Measurements from ENCODE around the gene SLC6A8.
"Not testable (repeated sequence)": the region's sequence is repeated elsewhere in the genome, so short reads cannot be mapped to it uniquely, and the experiment has no call there.

SLC6A8 gene

DNA sequence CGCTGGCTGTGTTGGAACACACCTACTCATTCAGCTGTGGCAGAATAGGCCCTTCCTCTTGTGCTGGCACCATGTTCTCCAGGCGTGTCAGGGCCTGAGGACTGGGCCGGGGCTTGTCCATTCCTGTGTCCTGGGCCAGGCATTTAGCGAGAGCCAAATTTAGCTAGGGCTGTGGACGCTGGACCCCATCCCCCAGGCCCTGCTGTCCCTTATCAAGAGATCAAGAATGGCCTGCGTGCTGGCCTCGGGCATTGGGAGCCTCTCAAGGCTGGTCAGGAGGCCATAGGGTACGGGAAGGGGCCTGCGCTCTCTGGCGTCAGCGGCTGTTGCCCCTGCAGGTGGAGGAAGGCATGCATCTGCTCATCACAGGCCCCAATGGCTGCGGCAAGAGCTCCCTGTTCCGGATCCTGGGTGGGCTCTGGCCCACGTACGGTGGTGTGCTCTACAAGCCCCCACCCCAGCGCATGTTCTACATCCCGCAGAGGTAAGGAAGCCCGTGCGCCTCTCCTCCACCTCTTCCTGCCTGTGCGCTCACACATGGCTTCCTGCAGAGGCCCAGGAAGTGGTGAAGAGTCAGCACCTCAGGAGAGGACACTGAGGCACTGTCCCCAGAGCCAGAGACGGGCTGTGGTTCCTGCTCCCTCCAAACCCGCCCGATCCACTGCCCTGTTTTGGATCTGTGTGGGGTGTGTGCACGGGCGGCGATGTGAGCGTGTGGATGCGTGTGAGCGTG lies 52.2 kb downstream of the SLC6A8 start:
- no peaks in the 10 kb centered on the region for H3K79me2 ChIP-seq
- H3K9me3 ChIP-seq (ENCODE audit: control insufficient read depth, low read length) = no peaks in the 10 kb centered on the region
- no peak overlapping the region for H2AFZ ChIP-seq
- H3K4me3 ChIP-seq (ENCODE audit: low read depth, low read length) = no peak overlapping the region
- H3K9ac ChIP-seq = no peak overlapping the region
- no peak overlapping the region for H3K4me2 ChIP-seq (ENCODE audit: low read length)
- TF ChIP-seq, protein P1, sequence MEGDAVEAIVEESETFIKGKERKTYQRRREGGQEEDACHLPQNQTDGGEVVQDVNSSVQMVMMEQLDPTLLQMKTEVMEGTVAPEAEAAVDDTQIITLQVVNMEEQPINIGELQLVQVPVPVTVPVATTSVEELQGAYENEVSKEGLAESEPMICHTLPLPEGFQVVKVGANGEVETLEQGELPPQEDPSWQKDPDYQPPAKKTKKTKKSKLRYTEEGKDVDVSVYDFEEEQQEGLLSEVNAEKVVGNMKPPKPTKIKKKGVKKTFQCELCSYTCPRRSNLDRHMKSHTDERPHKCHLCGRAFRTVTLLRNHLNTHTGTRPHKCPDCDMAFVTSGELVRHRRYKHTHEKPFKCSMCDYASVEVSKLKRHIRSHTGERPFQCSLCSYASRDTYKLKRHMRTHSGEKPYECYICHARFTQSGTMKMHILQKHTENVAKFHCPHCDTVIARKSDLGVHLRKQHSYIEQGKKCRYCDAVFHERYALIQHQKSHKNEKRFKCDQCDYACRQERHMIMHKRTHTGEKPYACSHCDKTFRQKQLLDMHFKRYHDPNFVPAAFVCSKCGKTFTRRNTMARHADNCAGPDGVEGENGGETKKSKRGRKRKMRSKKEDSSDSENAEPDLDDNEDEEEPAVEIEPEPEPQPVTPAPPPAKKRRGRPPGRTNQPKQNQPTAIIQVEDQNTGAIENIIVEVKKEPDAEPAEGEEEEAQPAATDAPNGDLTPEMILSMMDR (IDR thresholded peaks at IDR 0.05) = no peak
- H3K4me1 ChIP-seq = no peaks in the 10 kb centered on the region
- no peaks in the 10 kb centered on the region for H3K36me3 ChIP-seq (ENCODE audit: control insufficient read depth, insufficient read depth, low read length)
- no peaks in the 10 kb centered on the region for H3K27me3 ChIP-seq (ENCODE audit: control insufficient read depth, insufficient read depth, low read length)
- H3K27ac ChIP-seq = no peak overlapping the region

DNA sequence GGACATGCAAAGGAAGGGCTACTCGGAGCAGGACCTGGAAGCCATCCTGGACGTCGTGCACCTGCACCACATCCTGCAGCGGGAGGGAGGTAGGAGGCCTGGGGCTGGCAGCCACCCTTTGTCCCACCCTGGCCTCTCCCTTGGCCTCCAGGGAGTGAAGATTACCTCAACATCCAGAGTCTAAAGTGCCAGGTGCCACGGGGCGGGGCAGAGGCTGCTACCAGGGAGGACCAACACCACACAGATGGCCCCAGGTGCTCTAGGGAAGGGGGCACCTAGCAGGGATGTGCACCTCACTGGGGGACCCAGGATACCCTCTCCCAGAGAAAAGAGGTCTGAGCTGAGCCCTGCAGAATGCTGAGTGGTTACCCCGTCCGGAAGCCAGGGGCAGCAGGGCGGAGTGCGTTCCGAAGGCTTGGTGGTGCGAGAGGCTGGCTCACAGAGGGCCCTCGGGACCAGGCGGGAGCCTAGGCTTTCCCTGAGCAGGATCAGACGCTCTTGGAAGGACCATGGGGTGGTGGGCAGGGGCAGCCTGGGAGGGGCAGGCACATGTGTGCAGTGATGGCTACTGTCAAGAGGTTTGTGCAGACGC lies 53.0 kb downstream of the SLC6A8 start:
- Histone ChIP-seq H3K9me3 (ENCODE audit: control insufficient read depth, low read length) (no peaks in the 10 kb centered on the region), H3K27ac (no peak overlapping the region)
- TF ChIP-seq, protein P1 (IDR thresholded peaks at IDR 0.05) = no peak

DNA sequence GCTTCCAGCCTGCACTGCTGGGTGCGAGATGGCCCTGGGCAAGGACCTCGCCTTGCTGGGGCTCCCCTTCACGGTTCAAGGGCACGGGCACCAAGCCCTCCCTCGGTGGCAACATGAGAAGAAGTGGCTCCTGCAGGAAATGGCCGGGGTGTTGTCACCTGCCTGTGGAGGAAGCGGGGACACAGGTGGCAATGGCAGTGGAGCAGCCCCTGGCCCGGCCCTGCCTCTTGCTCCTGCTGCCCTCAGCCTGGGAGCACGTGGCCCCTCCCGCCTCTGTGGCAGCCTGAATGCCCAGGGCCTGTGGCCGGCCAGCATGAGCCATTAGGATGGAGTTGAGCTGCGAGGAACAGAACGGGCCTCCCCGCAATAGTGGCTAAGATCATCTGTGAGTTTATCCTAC lies 53.7 kb downstream of the SLC6A8 start:
- Histone ChIP-seq H3K9me3 (ENCODE audit: control insufficient read depth, low read length) (no peaks in the 10 kb centered on the region), H3K79me2 (no peaks in the 10 kb centered on the region), H3K27ac (no peak overlapping the region), H2AFZ (no peak overlapping the region), H3K4me2 (ENCODE audit: low read length) (no peak overlapping the region), H3K4me3 (ENCODE audit: low read depth, low read length) (no peak overlapping the region), H3K36me3 (ENCODE audit: control insufficient read depth, insufficient read depth, low read length) (no peaks in the 10 kb centered on the region), H3K27me3 (ENCODE audit: control insufficient read depth, insufficient read depth, low read length) (no peaks in the 10 kb centered on the region), H3K4me1 (no peaks in the 10 kb centered on the region), H3K9ac (no peak overlapping the region)
- TF ChIP-seq, protein P1 (IDR thresholded peaks at IDR 0.05) = no peak

More for the DNA sequence above, 53.0 kb downstream of the SLC6A8 start:
- no peaks in the 10 kb centered on the region for H3K4me1 ChIP-seq
- no peak overlapping the region for H3K9ac ChIP-seq
- no peak overlapping the region for H2AFZ ChIP-seq
- no peaks in the 10 kb centered on the region for H3K79me2 ChIP-seq
- no peaks in the 10 kb centered on the region for H3K27me3 ChIP-seq (ENCODE audit: control insufficient read depth, insufficient read depth, low read length)
- no peak overlapping the region for H3K4me2 ChIP-seq (ENCODE audit: low read length)
- no peak overlapping the region for H3K4me3 ChIP-seq (ENCODE audit: low read depth, low read length)
- H3K36me3 ChIP-seq (ENCODE audit: control insufficient read depth, insufficient read depth, low read length) = no peaks in the 10 kb centered on the region

DNA sequence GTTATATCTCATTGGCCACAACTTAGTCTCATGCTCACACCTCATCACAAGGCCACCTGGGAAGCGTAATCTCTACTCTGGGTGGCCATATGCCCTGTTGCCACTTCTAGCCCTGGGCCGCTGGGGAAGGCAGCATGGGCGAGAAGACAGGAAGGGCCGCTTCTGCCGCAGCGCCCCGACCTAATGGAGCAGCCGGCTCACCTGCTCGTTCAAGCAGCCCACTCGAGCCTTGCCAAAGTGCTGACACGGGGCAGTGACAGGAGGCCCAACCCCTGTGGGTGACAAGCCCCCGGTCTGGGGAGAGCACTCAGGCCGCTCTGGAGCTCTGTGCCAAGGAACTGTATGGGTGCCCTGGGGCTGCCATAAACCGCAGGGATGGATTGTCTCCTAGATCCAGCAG lies 54.4 kb downstream of the SLC6A8 start:
- H3K27ac ChIP-seq; H3K4me3 ChIP-seq (ENCODE audit: low read depth, low read length); H3K9ac ChIP-seq; H3K9me3 ChIP-seq (ENCODE audit: control insufficient read depth, low read length); H3K79me2 ChIP-seq; H3K4me2 ChIP-seq (ENCODE audit: low read length); H2AFZ ChIP-seq; H3K4me1 ChIP-seq; H3K36me3 ChIP-seq (ENCODE audit: control insufficient read depth, insufficient read depth, low read length); H3K27me3 ChIP-seq (ENCODE audit: control insufficient read depth, insufficient read depth, low read length): not testable (repeated sequence)

DNA sequence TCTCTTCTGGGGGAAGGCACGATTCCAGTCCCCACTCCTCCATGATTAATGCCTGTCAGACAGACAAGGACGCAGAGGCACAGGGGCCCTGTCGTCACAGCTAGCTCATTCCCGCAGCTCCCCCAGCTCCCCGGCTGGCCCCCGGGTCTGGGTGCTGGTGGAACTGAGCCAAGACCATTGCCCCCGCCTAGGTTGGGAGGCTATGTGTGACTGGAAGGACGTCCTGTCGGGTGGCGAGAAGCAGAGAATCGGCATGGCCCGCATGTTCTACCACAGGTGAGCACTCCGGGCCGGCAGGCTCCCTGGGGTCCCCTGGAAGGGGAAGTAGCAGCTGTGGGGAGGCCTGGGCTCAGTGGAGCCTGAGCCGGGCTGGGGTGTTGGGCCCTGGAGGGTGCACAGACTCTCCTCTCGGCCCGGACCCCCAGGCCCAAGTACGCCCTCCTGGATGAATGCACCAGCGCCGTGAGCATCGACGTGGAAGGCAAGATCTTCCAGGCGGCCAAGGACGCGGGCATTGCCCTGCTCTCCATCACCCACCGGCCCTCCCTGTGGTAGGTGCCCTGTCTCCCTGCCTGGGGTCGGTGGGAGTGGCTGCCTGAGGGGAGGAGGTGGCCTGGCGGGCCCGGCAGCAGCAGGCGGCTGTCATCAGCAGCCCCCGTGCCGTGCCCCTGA lies 55.2 kb downstream of the SLC6A8 start:
- not testable (repeated sequence) for H3K9me3 ChIP-seq (ENCODE audit: control insufficient read depth, low read length); H3K36me3 ChIP-seq (ENCODE audit: control insufficient read depth, insufficient read depth, low read length); H3K4me1 ChIP-seq; H3K79me2 ChIP-seq; H3K27me3 ChIP-seq (ENCODE audit: control insufficient read depth, insufficient read depth, low read length); H3K9ac ChIP-seq; H3K27ac ChIP-seq; H3K4me2 ChIP-seq (ENCODE audit: low read length); H3K4me3 ChIP-seq (ENCODE audit: low read depth, low read length)
- H2AFZ ChIP-seq = peak overlapping the region; percentile 58

DNA sequence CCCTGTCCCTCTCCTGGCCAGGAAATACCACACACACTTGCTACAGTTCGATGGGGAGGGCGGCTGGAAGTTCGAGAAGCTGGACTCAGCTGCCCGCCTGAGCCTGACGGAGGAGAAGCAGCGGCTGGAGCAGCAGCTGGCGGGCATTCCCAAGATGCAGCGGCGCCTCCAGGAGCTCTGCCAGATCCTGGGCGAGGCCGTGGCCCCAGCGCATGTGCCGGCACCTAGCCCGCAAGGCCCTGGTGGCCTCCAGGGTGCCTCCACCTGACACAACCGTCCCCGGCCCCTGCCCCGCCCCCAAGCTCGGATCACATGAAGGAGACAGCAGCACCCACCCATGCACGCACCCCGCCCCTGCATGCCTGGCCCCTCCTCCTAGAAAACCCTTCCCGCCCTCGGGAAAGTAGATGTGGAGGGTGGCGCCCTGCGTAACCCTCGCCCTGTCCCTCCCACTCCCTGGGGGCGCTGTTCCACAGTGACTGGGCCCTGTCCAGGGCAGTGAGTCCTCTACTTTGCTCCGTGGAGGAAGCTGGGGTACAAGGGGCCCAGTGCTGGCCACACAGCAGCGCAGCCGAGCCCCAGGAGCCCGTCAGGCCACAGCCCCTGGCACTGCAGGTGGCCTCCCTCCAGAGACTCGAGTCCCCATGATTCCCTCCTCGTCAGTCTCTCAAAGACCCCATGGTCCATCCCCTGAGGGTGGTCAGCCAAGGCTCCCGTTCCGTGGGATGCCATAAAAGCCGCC lies 55.9 kb downstream of the SLC6A8 start:
- not testable (repeated sequence) for H3K79me2 ChIP-seq; H3K4me3 ChIP-seq (ENCODE audit: low read depth, low read length); H3K4me1 ChIP-seq; H3K9ac ChIP-seq; H3K27me3 ChIP-seq (ENCODE audit: control insufficient read depth, insufficient read depth, low read length); H3K27ac ChIP-seq; H3K4me2 ChIP-seq (ENCODE audit: low read length); H3K9me3 ChIP-seq (ENCODE audit: control insufficient read depth, low read length); H3K36me3 ChIP-seq (ENCODE audit: control insufficient read depth, insufficient read depth, low read length)
- peak overlapping the region; percentile 58 for H2AFZ ChIP-seq
